MCF 10A (cell line): Measurements from ENCODE around the gene COL21A1. TPM values are rescaled to one million over a fixed set of nuclear protein-coding genes. Genes with fewer than 3 reads are reported as not detected.
A peak's percentile ranks its signal among the peaks of the same experiment; 100 is the strongest.

Experiments
- BruUV-seq: library from RNA; stranded (reverse); fragments of 400-500 nt; replicated peaks from 2 replicates; lab custom pipeline; 2021; lab: Mats Ljungman, UMichigan
- CTCF ChIA-PET: fragments of 300-600 bp; sonication (Branson Sonifier 250); formaldehyde crosslinking; extraction: SDS; loops from one replicate; lab custom pipeline; 2021; ENCODE audit warnings: antibody characterized with exemption, inconsistent platforms; lab: Yijun Ruan, JAX
- POLR2A ChIA-PET: fragments of 300-600, 350-650 bp; sonication (Branson Sonifier 250); formaldehyde crosslinking; extraction: SDS; loops from one replicate; lab custom pipeline; 2020; ENCODE audit warnings: antibody characterized with exemption, inconsistent platforms; lab: Yijun Ruan, JAX
- DNase-seq: peaks from one replicate; pipeline ENCODE4 v3.0.0-alpha.2; 2018; ENCODE audit not compliant: unreplicated experiment
- H3K27ac Mint-ChIP-seq: one replicate; pipeline ENCODE4 v1.8.0; 2022; ENCODE audit warnings: mild to moderate bottlenecking, low read depth, mixed read lengths; ENCODE audit not compliant: unreplicated experiment
- H3K27me3 Mint-ChIP-seq: one replicate; pipeline ENCODE4 v1.8.0; 2022; ENCODE audit warnings: mixed read lengths; ENCODE audit not compliant: insufficient read depth, unreplicated experiment
- H3K36me3 Mint-ChIP-seq: one replicate; pipeline ENCODE4 v1.8.0; 2022; ENCODE audit warnings: mild to moderate bottlenecking, moderate library complexity, mixed read lengths; ENCODE audit not compliant: insufficient read depth, unreplicated experiment
- H3K4me1 Mint-ChIP-seq: one replicate; pipeline ENCODE4 v1.8.0; 2022; ENCODE audit warnings: mixed read lengths; ENCODE audit not compliant: insufficient read depth, unreplicated experiment
- H3K4me3 Mint-ChIP-seq: one replicate; pipeline ENCODE4 v1.8.0; 2022; ENCODE audit warnings: mild to moderate bottlenecking, moderate library complexity, mixed read lengths; ENCODE audit not compliant: unreplicated experiment
- H3K9me3 Mint-ChIP-seq: one replicate; pipeline ENCODE4 v1.8.0; 2022; ENCODE audit warnings: mixed read lengths; ENCODE audit not compliant: unreplicated experiment
- CTCF ChIP-seq: fragments of 200-600 bp; IDR thresholded peaks from one replicate; pipeline ENCODE4 v1.8.0; 2022; ENCODE audit warnings: antibody characterized with exemption, mild to moderate bottlenecking; ENCODE audit not compliant: unreplicated experiment
- intact Hi-C: fragments of 100-400 bp; cut with micrococcal nuclease; formaldehyde crosslinking; loops from 2 replicates; pipeline ENCODE4 v1.14.1; 2022
- total RNA-seq: library from RNA; stranded (reverse); gene quantifications from 2 replicates; pipeline ENCODE4 v1.2.3, GENCODE V29; 2022

COL21A1 gene
- total RNA-seq, 1 experiment from 2014 or later = 1.8 TPM

DNA sequence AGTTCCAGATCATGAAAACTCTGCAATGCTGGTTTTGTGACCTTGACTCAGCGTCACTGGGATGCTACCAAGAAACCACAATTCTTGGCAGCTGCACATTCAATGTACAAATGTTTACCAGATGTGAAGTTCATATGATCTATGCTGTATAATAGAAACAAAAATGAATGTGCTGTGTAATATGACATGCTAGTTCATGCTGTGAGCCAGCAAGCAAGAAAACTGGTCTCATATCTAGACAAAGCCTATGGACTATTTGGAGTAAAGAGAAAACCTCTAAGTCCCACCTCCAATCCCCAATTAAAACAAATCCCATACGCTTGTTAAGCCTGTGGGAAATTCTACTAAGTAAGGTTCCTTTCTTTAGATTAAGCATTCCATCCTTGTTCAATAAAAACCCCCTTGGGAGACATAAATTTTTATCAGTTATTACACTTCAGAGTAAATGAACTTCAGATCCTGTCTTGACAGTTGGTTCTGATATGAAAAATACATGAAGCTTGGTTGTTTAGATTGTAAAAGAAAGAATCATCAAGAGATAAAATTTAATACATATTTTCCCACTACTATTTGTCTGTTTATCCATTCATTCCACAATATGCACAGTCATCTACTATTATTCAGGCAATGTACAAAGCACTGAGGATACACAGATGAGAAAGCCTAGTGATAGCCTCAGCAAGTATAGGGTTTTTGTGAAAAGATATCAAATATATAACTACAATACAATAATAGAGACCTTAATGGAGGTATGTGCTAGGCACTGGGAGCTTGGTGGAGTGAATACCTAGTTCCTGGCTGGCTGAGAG, 20.1 kb downstream of the COL21A1 start:
- intact Hi-C loops = no loop called here
- no peaks in the 10 kb centered on the region for H3K27me3 Mint-ChIP-seq

GRCh38 chr6:56223995-56224394, 23.4 kb downstream of the COL21A1 start:
- peak; percentile 54 for DNase-seq
- H3K4me1 Mint-ChIP-seq = peaks cover 6% of the 10 kb centered on the region
- no peak overlapping the region for H3K27ac Mint-ChIP-seq
- intact Hi-C loops = no loop called here
- ChIA-PET POLR2A (interaction anchor here (2.1 kb wide), 1 partner anchor 9 kb away, joined by 7 read pairs; no protein-coding TSS in a partner anchor), CTCF (no interaction called here)
- no TSS peak for BruUV-seq
- no peak for TF ChIP-seq CTCF
- no peaks in the 10 kb centered on the region for H3K36me3 Mint-ChIP-seq
- H3K27me3 Mint-ChIP-seq = no peaks in the 10 kb centered on the region
- no peaks in the 10 kb centered on the region for H3K9me3 Mint-ChIP-seq
- H3K4me3 Mint-ChIP-seq = no peak overlapping the region

More for the DNA sequence above, 20.1 kb downstream of the COL21A1 start:
- Mint-ChIP-seq H3K36me3 (no peaks in the 10 kb centered on the region), H3K27ac (no peak overlapping the region), H3K4me1 (peaks cover 13% of the 10 kb centered on the region), H3K9me3 (no peaks in the 10 kb centered on the region), H3K4me3 (no peak overlapping the region)
- no peak for DNase-seq
- CTCF ChIA-PET = no interaction called here
- TF ChIP-seq CTCF = no peak
- BruUV-seq = no TSS peak
- POLR2A ChIA-PET = interaction anchor here (1.0 kb wide), 1 partner anchor 13 kb away, joined by 3 read pairs; no protein-coding TSS in a partner anchor

DNA sequence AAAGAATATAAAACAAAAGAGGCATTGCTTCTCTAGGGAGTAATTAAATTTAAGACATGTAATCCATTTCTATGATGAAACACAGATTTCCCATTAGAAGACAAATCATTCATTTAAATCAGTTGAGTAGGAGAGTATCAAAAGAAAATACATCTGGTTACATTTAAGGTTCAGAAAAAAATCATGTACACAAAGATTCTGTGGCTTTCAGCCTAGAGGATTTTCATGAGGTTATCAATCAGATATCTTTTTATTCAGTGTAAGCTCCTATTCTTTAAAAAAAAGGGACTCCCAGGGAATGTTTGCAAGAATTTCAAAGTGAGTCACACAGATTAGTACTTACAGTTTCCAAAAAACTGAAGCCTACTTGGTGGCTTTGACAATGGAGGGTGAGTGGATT, 24.9 kb downstream of the COL21A1 start:
- no peak for DNase-seq
- H3K36me3 Mint-ChIP-seq = no peaks in the 10 kb centered on the region
- no TSS peak for BruUV-seq
- no peak overlapping the region for H3K4me3 Mint-ChIP-seq
- POLR2A ChIA-PET = interaction anchor here (0.6 to 2.1 kb wide), 3 partner anchors 11 to 1388 kb away, joined by 3 to 7 read pairs (median 3); no protein-coding TSS in a partner anchor
- no peaks in the 10 kb centered on the region for H3K4me1 Mint-ChIP-seq
- intact Hi-C loops = no loop called here
- CTCF ChIA-PET = no interaction called here
- H3K27me3 Mint-ChIP-seq = no peaks in the 10 kb centered on the region
- H3K9me3 Mint-ChIP-seq = no peaks in the 10 kb centered on the region
- no peak overlapping the region for H3K27ac Mint-ChIP-seq
- no peak for TF ChIP-seq CTCF

- BruUV-seq = no TSS peak
- intact Hi-C loops = no loop called here
- H3K4me3 Mint-ChIP-seq = no peak overlapping the region
These were observed 27.3 kb downstream of the COL21A1 start for GRCh38 chr6:56220078-56220477.

More at GRCh38 chr6:56220078-56220477, 27.3 kb downstream of the COL21A1 start:
- peak; percentile 89 for DNase-seq
- CTCF ChIA-PET = interaction anchor here (1.0 kb wide), 1 partner anchor 13 kb away, joined by 4 read pairs; no protein-coding TSS in a partner anchor
- no peaks in the 10 kb centered on the region for H3K27me3 Mint-ChIP-seq
- H3K9me3 Mint-ChIP-seq = no peaks in the 10 kb centered on the region
- H3K4me1 Mint-ChIP-seq = no peaks in the 10 kb centered on the region
- H3K27ac Mint-ChIP-seq = peak overlapping the region; percentile 63
- POLR2A ChIA-PET = interaction anchor here (0.6 to 1.7 kb wide), 4 partner anchors 9 to 172 kb away, joined by 3 to 7 read pairs (median 4); no protein-coding TSS in a partner anchor
- TF ChIP-seq CTCF = no peak
- H3K36me3 Mint-ChIP-seq = no peaks in the 10 kb centered on the region
